ENCODE measurements around the gene CEP128.

Gene CEP128

DNA sequence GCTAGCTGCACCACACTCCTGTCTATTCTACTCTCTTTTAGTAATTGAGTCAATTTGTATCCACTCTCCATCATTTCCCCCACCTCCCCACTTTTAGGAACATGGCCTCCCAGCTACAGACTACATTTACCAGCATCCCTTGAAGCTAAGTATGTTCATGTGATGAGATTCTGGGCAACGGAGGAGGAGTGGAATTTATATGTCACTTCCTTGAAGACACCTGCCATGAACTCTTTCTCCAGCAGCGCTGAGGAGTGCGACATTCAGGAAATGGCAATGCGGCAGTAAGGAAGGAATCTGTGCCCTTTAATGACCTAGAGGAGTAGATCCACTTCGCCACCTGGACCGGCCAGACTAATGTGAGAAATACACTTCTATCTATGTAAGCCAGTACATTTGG is 486.5 kb downstream of the CEP128 start:
- H3K4me1 Mint-ChIP-seq (ENCODE audit: low read depth in 2 of 2), result no peaks in the 10 kb centered on the region
- H3K36me3 Mint-ChIP-seq (ENCODE audit: insufficient read depth), result no peaks in the 10 kb centered on the region
- DNase-seq (no peak), ATAC-seq (replicated peaks) (no peak)
- no peak overlapping the region for H3K27ac Mint-ChIP-seq
- H3K4me3 Mint-ChIP-seq, result no peak overlapping the region
- peaks cover 10 to 13% of the 10 kb centered on the region in 2 donors for H3K9me3 Mint-ChIP-seq
- no peaks in the 10 kb centered on the region for H3K27me3 Mint-ChIP-seq

DNA sequence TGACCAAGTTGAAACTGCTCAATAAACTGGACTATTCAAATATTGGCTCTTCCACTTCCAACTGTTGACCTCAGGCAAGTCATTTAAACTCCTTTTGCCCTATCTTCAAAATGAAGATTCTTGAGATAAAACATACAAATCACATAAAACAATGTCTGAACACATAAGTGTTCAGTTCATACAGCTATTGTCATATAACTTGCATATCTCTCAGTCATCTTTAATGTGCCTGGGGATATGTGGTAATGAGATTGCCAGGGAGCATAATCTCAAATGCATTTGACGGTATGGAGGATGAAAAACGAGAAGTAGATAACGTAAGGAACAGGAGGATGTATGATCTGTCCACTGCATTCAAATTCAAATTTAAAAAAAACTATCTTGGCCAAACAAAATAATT is 493.3 kb downstream of the CEP128 start:
- Mint-ChIP-seq H3K27me3 (no peaks in the 10 kb centered on the region), H3K9me3 (peaks cover 19 to 22% of the 10 kb centered on the region in 2 donors), H3K36me3 (ENCODE audit: insufficient read depth) (no peaks in the 10 kb centered on the region), H3K27ac (no peak overlapping the region), H3K4me1 (ENCODE audit: low read depth in 2 of 2) (no peaks in the 10 kb centered on the region), H3K4me3 (no peak overlapping the region)
- no peak for ATAC-seq (replicated peaks)
- DNase-seq, result no peak

DNA sequence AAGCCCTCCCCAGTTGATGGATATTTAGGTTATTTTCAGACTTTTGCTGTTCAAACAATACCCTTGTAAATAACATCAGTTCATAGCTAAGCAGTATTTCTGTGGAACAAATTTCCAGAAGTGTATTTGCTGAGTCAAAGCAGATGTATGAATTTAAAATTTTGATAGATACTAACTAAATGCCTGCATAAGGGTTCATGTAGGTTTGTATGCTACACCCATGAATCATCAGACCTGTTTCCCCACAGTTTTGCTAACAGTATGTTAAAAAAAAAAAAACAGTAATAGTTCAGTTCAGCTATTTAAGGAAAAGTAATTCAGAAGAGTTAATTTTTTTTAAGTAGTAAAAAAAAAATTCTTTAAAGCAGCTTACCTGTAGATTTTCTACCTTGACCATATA is 494.1 kb downstream of the CEP128 start:
- DNase-seq, result no peak
- no peak for ATAC-seq (replicated peaks)
- Mint-ChIP-seq H3K27me3 (no peaks in the 10 kb centered on the region), H3K27ac (no peak overlapping the region), H3K36me3 (ENCODE audit: insufficient read depth) (no peaks in the 10 kb centered on the region), H3K4me1 (ENCODE audit: low read depth in 2 of 2) (no peaks in the 10 kb centered on the region), H3K4me3 (no peak overlapping the region), H3K9me3 (peaks cover 19 to 22% of the 10 kb centered on the region in 2 donors)
